HG03045 (cell line): ENCODE measurements around the gene GADL1.

Source experiments
- ATAC-seq: cut with Tn5 transposase; IDR thresholded peaks from one replicate; pipeline ENCODE4 v1.9.1; 2021; ENCODE audit warnings: mild to moderate bottlenecking, moderate library complexity; ENCODE audit not compliant: unreplicated experiment

Gene GADL1

GRCh38 chr3:30894521-30895251 lies at the start of gene GADL1:
GADL1 (minus strand) TSS chr3:30894661; CDS start chr3:30894614, 47 bp downstream.
- ATAC-seq = no peak

GRCh38 chr3:30944124-30944523 lies 49.7 kb upstream of the GADL1 start:
- ATAC-seq = no peak

GRCh38 chr3:30943206-30943605 lies 48.7 kb upstream of the GADL1 start:
- ATAC-seq = no peak

- ATAC-seq = no peak
These were observed 46.9 kb upstream of the GADL1 start for GRCh38 chr3:30941342-30941741.

GRCh38 chr3:30940740-30941139 lies 46.3 kb upstream of the GADL1 start:
- ATAC-seq = no peak

GRCh38 chr3:30934208-30934550 lies 39.7 kb upstream of the GADL1 start:
- no peak for ATAC-seq

GRCh38 chr3:30933478-30934207 lies 39.2 kb upstream of the GADL1 start:
- no peak for ATAC-seq

- ATAC-seq = no peak
These were observed 38.1 kb upstream of the GADL1 start for GRCh38 chr3:30932513-30933098.

GRCh38 chr3:30924763-30925162 lies 30.3 kb upstream of the GADL1 start:
- ATAC-seq = no peak

- no peak for ATAC-seq
These were observed 25.1 kb upstream of the GADL1 start for GRCh38 chr3:30919564-30919963.

- ATAC-seq = no peak
These were observed 24.3 kb upstream of the GADL1 start for GRCh38 chr3:30918761-30919160.

GRCh38 chr3:30915782-30916181 lies 21.3 kb upstream of the GADL1 start:
- no peak for ATAC-seq

- no peak for ATAC-seq
These were observed 20.2 kb upstream of the GADL1 start for GRCh38 chr3:30914696-30915095.

GRCh38 chr3:30913176-30913575 lies 18.7 kb upstream of the GADL1 start:
- no peak for ATAC-seq

- ATAC-seq = no peak
These were observed 17.8 kb upstream of the GADL1 start for GRCh38 chr3:30912301-30912700.

GRCh38 chr3:30908456-30909037 lies 14.1 kb upstream of the GADL1 start:
- no peak for ATAC-seq

GRCh38 chr3:30904996-30905395 lies 10.5 kb upstream of the GADL1 start:
- ATAC-seq = no peak

- ATAC-seq = no peak
These were observed 868 bp upstream of the GADL1 start for GRCh38 chr3:30895329-30895728.

- no peak for ATAC-seq
These were observed 659 bp downstream of the GADL1 start for GRCh38 chr3:30893678-30894325.

GRCh38 chr3:30890907-30891306 lies 3.6 kb downstream of the GADL1 start:
- no peak for ATAC-seq

GRCh38 chr3:30886888-30887287 lies 7.6 kb downstream of the GADL1 start:
- no peak for ATAC-seq
